NCI-H446 treated with DMSO at 0.1 percent for 48 hours (cell line): ENCODE measurements around the gene OR7D2.
"Not testable (repeated sequence)": the region's sequence is repeated elsewhere in the genome, so short reads cannot be mapped to it uniquely, and the experiment has no call there.

ENCODE experiments used
- DNase-seq: peaks from one replicate; lab custom pipeline; 2025; lab: John Stamatoyannopoulos, UW

OR7D2 gene

GRCh38 chr19:9178901-9179300, at the start of gene OR7D2:
Gene OR7D2, plus strand, starts transcription at chr19:9178979. Its CDS starts 6,803 bp downstream, at chr19:9185782.
- DNase-seq: no peak

- no peak for DNase-seq
Observed at GRCh38 chr19:9130965-9131364, 47.8 kb upstream of the OR7D2 start.

- no peak for DNase-seq
Observed at GRCh38 chr19:9132422-9132821, 46.4 kb upstream of the OR7D2 start.

GRCh38 chr19:9139609-9140158, 39.1 kb upstream of the OR7D2 start:
- DNase-seq: no peak

- DNase-seq: peak; percentile 85
Observed at GRCh38 chr19:9140159-9140874, 38.5 kb upstream of the OR7D2 start, which contains the start of gene ZNF317. Gene ZNF317, plus strand, starts transcription at chr19:9140397. Its CDS starts 15,620 bp downstream, at chr19:9156017.

GRCh38 chr19:9144920-9145319, 33.9 kb upstream of the OR7D2 start:
- no peak for DNase-seq

GRCh38 chr19:9146882-9147281, 31.9 kb upstream of the OR7D2 start:
- DNase-seq: no peak

- no peak for DNase-seq
Observed at GRCh38 chr19:9148697-9149096, 30.1 kb upstream of the OR7D2 start.

- no peak for DNase-seq
Observed at GRCh38 chr19:9149997-9150396, 28.8 kb upstream of the OR7D2 start.

GRCh38 chr19:9150650-9151049, 28.1 kb upstream of the OR7D2 start:
- no peak for DNase-seq

GRCh38 chr19:9151367-9151766, 27.4 kb upstream of the OR7D2 start:
- no peak for DNase-seq

GRCh38 chr19:9155591-9155990, 23.2 kb upstream of the OR7D2 start:
- DNase-seq: no peak

GRCh38 chr19:9156304-9156703, 22.5 kb upstream of the OR7D2 start:
- DNase-seq: no peak

- DNase-seq: no peak
Observed at GRCh38 chr19:9159891-9160290, 18.9 kb upstream of the OR7D2 start.

GRCh38 chr19:9161427-9161826, 17.4 kb upstream of the OR7D2 start:
- no peak for DNase-seq

- DNase-seq: no peak
Observed at GRCh38 chr19:9165261-9165660, 13.5 kb upstream of the OR7D2 start.

GRCh38 chr19:9166846-9167245, 11.9 kb upstream of the OR7D2 start:
- no peak for DNase-seq

- DNase-seq: no peak
Observed at GRCh38 chr19:9171393-9171991, 7.3 kb upstream of the OR7D2 start.

GRCh38 chr19:9175326-9175725, 3.5 kb upstream of the OR7D2 start:
- DNase-seq: no peak

- DNase-seq: no peak
Observed at GRCh38 chr19:9183000-9183399, 4.2 kb downstream of the OR7D2 start.

GRCh38 chr19:9187191-9187590, 8.4 kb downstream of the OR7D2 start:
- DNase-seq: no peak

GRCh38 chr19:9189535-9189934, 10.8 kb downstream of the OR7D2 start:
- no peak for DNase-seq

- not testable (repeated sequence) for DNase-seq
Observed at GRCh38 chr19:9198044-9198443, 19.3 kb downstream of the OR7D2 start.
